ENCODE measurements around the gene MPHOSPH10. TPM values are rescaled to one million over a fixed set of nuclear protein-coding genes. Genes with fewer than 3 reads are reported as not detected.

The MPHOSPH10 gene
- total and polyA plus RNA-seq, 2 of the 13 experiments (the other 11 are each of a cell fraction or from before 2014, with no cell fraction given): 37.8 to 137 TPM

DNA sequence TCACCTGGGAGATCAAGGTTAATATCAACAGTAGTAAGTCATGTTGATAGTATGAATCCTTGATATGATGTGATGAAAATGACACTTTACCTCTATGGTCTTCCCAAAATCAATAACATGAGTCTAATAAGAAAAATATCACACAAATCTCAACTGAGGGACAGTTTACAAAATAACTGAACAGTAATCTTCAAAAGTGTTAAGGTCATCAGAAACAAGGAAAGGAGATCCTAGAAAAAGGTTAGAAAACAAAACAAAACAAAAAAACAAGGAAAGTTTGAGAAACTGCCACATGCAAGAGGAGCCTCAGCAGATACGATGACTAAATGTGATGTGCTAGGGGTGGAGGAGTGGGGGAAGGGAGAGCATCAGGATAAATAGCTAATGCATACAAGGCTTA lies 16.6 kb upstream of the MPHOSPH10 start:
- Histone ChIP-seq H3K27me3 (ENCODE audit: control insufficient read depth in 1 of 2, insufficient read depth in 2 of 2, low read length in 2 of 2) (no peaks in the 10 kb centered on the region), H3K4me1 (ENCODE audit: insufficient read depth, low read length) (no peaks in the 10 kb centered on the region), H2AFZ (ENCODE audit: low read length) (no peak overlapping the region), H3K4me2 (ENCODE audit: low read depth, low read length) (no peak overlapping the region), H4K20me1 (ENCODE audit: insufficient read depth, low read length) (no peaks in the 10 kb centered on the region), H3K9ac (ENCODE audit: insufficient read depth, low read depth, low read length) (no peak overlapping the region), H3K27ac (ENCODE audit: extremely low read length, insufficient read depth, low read length) (no peak overlapping the region), H3K9me3 (ENCODE audit: low read length) (no peaks in the 10 kb centered on the region), H3K4me3 (replicated peaks in 1 of 3; ENCODE audit: insufficient read depth in 1 of 3, low read depth in 2 of 3, low read length in 3 of 3) (no peak overlapping the region), H3K79me2 (ENCODE audit: insufficient read depth, low read length) (no peaks in the 10 kb centered on the region), H3K36me3 (replicated peaks in 1 of 2; ENCODE audit: control insufficient read depth in 1 of 2, insufficient read depth in 2 of 2, low read length in 2 of 2) (peaks cover 20 to 62% of the 10 kb centered on the region in 2 experiments)
- FAIRE-seq (no peak), DNase-seq (ENCODE audit: low spot score) (no peak), ATAC-seq (no peak)
- WGBS (ENCODE audit: low lambda C conversion rate): 97% methylated on average over 1 of the region's 1 CpG
- in situ Hi-C loops (cut with HindIII; ENCODE audit: extremely low pct_ligation_motif_present, low pct_unique_long_range_greater_than_20kb): no loop called here
- no TSS peak for BruUV-seq (replicated peaks)
- POLR2A ChIA-PET: interaction anchor here (1.8 kb wide), 1 partner anchor 16 kb away, joined by 4 read pairs; the partner anchor contains the start of genes MCEE and MPHOSPH10
- intact Hi-C loops (cut with micrococcal nuclease; ENCODE audit: unreplicated experiment): no loop called here
- CTCF ChIA-PET (ENCODE audit: low intra/inter-chr PET ratio, low total read pairs): no interaction called here
- TF ChIP-seq SNRNP70 (IDR thresholded peaks at IDR 0.05; ENCODE audit: low read depth, low read length) (no peak), ZNF615 (CRISPR knock-in tag; IDR thresholded peaks at IDR 0.05; ENCODE audit: borderline replicate concordance) (no peak), MAFK (conservative IDR thresholded peaks at IDR 0.05 in 1 of 2, IDR thresholded peaks at IDR 0.05 in 1 of 2; ENCODE audit: low read length in 2 of 2) (peak; percentile 51 to 52; a peak in 3 of 4 replicates), PCBP1 (IDR thresholded peaks at IDR 0.05; ENCODE audit: borderline replicate concordance, low read depth, low read length) (no peak), ESRRA (CRISPR knock-in tag; IDR thresholded peaks at IDR 0.05; ENCODE audit: low read depth) (no peak), HNRNPK (IDR thresholded peaks at IDR 0.05; ENCODE audit: low read depth, low read length, poor library complexity, severe bottlenecking) (peak; percentile 16)
- TF ChIP-seq, protein P1, sequence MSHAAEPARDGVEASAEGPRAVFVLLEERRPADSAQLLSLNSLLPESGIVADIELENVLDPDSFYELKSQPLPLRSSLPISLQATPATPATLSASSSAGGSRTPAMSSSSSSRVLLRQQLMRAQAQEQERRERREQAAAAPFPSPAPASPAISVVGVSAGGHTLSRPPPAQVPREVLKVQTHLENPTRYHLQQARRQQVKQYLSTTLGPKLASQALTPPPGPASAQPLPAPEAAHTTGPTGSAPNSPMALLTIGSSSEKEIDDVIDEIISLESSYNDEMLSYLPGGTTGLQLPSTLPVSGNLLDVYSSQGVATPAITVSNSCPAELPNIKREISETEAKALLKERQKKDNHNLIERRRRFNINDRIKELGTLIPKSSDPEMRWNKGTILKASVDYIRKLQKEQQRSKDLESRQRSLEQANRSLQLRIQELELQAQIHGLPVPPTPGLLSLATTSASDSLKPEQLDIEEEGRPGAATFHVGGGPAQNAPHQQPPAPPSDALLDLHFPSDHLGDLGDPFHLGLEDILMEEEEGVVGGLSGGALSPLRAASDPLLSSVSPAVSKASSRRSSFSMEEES (CRISPR knock-in tag; IDR thresholded peaks at IDR 0.05): no peak

DNA sequence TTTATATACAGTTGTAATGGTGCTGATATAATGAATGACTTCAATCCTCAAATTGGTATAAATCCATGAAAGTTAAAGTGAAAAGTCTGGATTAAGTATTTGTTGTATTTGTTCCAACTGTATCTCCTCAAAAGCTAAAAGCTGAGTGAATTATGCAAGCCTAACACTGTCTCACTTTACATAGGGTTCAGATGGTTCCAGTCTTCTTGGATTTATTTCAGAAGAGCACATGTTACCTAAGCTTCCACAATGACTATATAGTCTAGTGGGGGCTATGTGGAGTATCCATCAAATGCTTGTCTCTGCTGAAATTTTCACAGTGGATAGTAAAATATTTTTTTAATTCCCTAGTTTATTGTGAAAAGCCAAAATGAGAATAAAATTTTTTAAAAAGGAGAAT lies 13.4 kb upstream of the MPHOSPH10 start:
- H3K27ac ChIP-seq (ENCODE audit: extremely low read length, insufficient read depth, low read length): no peak overlapping the region
- peaks cover 4% of the 10 kb centered on the region; the same call in 1 of the 2 replicates for H4K20me1 ChIP-seq (ENCODE audit: insufficient read depth, low read length)
- no peaks in the 10 kb centered on the region for H3K27me3 ChIP-seq (ENCODE audit: control insufficient read depth in 1 of 2, insufficient read depth in 2 of 2, low read length in 2 of 2)
- ATAC-seq (no peak), DNase-seq (ENCODE audit: low spot score) (no peak), FAIRE-seq (no peak)
- in situ Hi-C loops (cut with HindIII; ENCODE audit: extremely low pct_ligation_motif_present, low pct_unique_long_range_greater_than_20kb) (no loop called here), intact Hi-C loops (cut with micrococcal nuclease; ENCODE audit: unreplicated experiment) (no loop called here)
- no peak overlapping the region for H3K4me2 ChIP-seq (ENCODE audit: low read depth, low read length)
- H3K4me3 ChIP-seq (replicated peaks in 1 of 3; ENCODE audit: insufficient read depth in 1 of 3, low read depth in 2 of 3, low read length in 3 of 3): no peak overlapping the region
- H3K36me3 ChIP-seq (replicated peaks in 1 of 2; ENCODE audit: control insufficient read depth in 1 of 2, insufficient read depth in 2 of 2, low read length in 2 of 2): peaks cover 30 to 67% of the 10 kb centered on the region in 2 experiments
- H3K4me1 ChIP-seq (ENCODE audit: insufficient read depth, low read length): peaks cover 16% of the 10 kb centered on the region
- H3K9me3 ChIP-seq (ENCODE audit: low read length): no peaks in the 10 kb centered on the region
- ChIA-PET CTCF (ENCODE audit: low intra/inter-chr PET ratio, low total read pairs) (no interaction called here), POLR2A (interaction anchor here (1.0 to 1.8 kb wide), 2 partner anchors 13 to 49 kb away, joined by 3 to 9 read pairs; partner anchors contain the start of genes MCEE, MPHOSPH10 and NAGK)
- no TSS peak for BruUV-seq (replicated peaks)
- H2AFZ ChIP-seq (ENCODE audit: low read length): no peak overlapping the region
- H3K79me2 ChIP-seq (ENCODE audit: insufficient read depth, low read length): peaks cover 12% of the 10 kb centered on the region
- no peak overlapping the region for H3K9ac ChIP-seq (ENCODE audit: insufficient read depth, low read depth, low read length)
- TF ChIP-seq RFX1 (IDR thresholded peaks at IDR 0.05) (no peak), PHB2 (IDR thresholded peaks at IDR 0.05; ENCODE audit: partially characterized antibody) (no peak), ZNF652 (CRISPR knock-in tag; IDR thresholded peaks at IDR 0.05; ENCODE audit: borderline replicate concordance, low read depth) (no peak), KMT2A (CRISPR knock-in tag; IDR thresholded peaks at IDR 0.05) (no peak), ZNF7 (CRISPR knock-in tag; IDR thresholded peaks at IDR 0.05) (no peak)
- TF ChIP-seq, protein P2, sequence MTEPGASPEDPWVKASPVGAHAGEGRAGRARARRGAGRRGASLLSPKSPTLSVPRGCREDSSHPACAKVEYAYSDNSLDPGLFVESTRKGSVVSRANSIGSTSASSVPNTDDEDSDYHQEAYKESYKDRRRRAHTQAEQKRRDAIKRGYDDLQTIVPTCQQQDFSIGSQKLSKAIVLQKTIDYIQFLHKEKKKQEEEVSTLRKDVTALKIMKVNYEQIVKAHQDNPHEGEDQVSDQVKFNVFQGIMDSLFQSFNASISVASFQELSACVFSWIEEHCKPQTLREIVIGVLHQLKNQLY (CRISPR knock-in tag; IDR thresholded peaks at IDR 0.05): no peak
- TF ChIP-seq, protein P3, sequence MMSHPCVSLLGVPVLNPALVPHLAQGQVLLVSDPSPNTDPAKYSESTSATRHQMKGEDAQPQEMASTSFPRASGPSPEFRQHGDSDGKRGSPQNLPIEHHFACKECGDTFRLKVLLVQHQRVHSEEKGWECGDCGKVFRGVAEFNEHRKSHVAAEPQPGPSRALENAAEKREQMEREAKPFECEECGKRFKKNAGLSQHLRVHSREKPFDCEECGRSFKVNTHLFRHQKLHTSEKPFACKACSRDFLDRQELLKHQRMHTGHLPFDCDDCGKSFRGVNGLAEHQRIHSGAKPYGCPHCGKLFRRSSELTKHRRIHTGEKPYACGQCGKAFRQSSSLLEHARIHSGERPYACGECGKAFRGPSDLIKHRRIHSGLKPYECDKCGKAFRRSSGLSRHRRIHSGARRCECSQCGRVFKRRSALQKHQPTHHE (CRISPR knock-in tag; IDR thresholded peaks at IDR 0.05; ENCODE audit: borderline replicate concordance): no peak
- TF ChIP-seq, protein P4, sequence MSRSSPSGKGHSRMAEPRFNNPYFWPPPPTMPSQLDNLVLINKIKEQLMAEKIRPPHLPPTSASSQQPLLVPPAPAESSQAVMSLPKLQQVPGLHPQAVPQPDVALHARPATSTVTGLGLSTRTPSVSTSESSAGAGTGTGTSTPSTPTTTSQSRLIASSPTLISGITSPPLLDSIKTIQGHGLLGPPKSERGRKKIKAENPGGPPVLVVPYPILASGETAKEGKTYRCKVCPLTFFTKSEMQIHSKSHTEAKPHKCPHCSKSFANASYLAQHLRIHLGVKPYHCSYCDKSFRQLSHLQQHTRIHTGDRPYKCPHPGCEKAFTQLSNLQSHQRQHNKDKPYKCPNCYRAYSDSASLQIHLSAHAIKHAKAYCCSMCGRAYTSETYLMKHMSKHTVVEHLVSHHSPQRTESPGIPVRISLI (CRISPR knock-in tag; IDR thresholded peaks at IDR 0.05; ENCODE audit: borderline replicate concordance): no peak
